IPS DF 4.7 (cell line): Measurements from ENCODE around the gene CARMIL3.

Experiments used
- DNase-seq: peaks from one replicate; pipeline ENCODE4 v3.0.0-alpha.2; 2013; ENCODE audit warnings: low spot score; ENCODE audit errors: extremely low read depth

The CARMIL3 gene

DNA sequence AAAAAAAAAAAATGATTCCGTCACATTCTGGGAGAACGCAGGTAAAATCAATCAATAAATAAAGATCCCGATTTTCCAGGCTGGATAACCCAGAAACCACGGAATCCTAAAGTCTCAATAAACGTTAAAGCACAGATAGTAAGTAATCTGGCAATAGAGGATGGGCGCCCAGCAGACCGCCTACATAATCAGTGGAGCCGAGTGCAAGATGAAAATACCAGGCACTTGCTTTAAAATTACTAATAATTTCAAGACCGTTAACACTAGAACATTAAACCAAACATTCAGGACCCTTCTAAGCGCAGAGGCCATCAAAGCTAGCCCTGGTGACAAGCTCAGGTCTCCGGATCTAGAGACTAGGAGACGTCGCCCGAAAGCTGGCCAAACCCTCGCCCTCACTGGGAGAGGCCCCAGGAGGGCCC lies 61.6 kb downstream of the CARMIL3 start:
- no peak for DNase-seq

DNA sequence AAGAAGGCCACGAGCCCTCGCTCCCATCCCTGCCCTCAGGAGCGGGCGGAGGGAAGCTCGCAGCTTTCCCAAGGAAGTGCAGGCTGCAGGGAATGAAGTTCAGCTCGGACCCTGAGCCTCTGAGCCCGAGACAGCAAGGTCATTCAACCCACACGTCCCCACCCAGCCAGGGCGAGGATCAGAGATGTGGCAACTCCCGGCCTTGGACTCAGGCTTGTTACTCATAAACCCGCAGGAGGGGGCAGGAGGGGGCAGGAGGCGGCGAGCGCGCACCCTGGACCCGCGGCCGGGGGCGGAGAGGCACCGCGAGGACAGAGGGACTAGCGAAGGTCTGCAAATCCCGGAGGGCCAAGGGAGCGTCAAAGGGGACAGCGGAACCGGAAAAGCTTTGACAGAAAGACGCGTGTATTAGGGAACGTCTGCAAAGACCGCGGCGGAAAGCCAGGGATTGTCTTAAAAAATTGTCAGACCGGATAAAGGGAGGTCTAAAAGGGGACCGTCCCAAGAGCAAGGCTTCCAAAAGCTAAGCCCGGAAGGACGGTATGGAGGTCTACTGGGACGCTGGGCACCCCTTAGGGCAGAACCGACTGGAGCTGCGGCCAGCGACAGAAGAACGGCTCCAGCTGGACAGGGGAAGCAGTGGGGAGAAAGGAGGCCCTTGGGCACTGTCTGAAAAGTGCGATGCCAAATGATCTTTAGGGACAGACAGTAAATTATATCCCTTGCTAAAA lies 62.2 kb downstream of the CARMIL3 start:
- peak; percentile 25 for DNase-seq

DNA sequence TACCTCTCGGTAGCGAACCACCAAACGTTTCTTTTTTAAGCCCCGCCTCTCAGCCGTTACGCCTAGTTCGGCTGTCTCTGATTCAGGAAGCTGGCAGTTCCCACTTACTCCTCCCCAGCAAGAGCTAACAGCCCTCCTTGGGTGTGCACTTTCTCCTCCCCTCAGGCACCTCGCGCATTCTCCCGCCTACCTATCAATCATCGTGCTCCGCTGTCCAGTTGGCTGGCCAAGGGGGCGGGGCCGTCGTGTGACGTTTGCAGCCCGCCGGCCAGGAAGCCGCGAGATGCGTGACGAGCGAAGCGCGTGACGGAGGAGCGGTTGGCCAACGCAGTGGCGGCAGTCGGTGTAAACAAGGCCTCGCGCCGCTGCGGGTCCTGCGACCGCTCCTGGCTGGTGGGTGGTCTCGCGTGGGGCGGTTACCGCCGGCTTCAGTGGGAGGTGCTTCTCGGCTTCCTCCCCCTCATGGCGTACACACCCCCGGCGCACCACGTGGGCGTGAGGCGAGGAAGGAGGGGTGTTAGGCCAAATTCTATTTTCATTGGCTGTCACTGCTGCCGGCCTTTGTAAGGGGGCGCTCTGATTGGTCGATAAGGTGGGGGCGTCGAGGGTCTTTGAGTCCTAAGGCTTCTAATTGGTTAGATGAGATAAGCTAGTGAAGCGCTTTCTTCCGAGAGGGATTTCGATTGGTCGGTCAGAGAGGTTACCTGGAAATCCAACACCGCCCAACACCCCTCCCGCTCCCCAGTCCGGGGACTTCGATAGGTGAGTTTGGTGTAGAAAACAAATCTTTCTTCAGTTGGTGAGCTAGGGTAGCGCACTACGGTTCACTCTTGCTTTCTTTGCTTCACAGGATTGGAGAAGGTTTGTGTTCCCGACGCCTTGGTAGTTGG lies 63.0 kb downstream of the CARMIL3 start, which contains the start of the genes DCAF11 and NRL:
Gene DCAF11 (plus strand): TSS at position 246 of the 890 bp plus-strand sequence. CDS start 818 bp downstream, outside the sequence.
Gene NRL (minus strand): TSS at position 418 of the 890 bp plus-strand sequence. CDS start 32,101 bp downstream, outside the sequence.
- DNase-seq: peak; percentile 98

DNA sequence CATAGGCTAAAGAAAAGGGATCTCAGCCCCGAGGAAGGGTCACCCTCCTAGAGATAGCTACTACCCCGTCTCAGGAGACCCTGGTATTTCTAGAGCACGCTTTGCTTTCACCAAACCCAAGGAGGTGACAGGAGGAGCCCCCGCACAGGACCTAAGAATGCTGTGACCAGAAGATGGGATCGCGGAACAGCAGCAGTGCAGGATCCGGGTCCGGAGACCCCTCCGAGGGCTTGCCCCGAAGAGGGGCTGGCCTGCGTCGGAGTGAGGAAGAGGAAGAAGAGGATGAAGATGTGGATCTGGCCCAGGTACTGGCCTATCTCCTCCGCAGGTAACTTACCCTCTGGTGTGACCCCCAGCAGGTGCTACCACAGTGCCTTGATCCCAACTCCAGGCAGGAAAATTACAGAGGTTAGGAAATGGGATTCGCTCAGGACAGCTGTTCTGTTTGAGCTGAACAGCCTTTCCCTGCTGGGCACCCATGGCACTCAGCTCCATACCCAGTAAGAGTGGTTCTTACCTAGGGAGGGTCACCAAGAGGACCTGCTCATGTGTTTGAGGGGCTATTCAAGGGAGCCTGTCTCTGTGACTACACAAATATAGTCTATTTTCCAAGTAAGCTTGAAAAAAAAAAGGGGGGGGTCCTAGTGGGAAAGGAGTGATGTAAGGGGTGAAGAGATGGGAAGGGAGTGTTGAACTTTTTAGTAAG lies 63.8 kb downstream of the CARMIL3 start:
- DNase-seq: no peak

DNA sequence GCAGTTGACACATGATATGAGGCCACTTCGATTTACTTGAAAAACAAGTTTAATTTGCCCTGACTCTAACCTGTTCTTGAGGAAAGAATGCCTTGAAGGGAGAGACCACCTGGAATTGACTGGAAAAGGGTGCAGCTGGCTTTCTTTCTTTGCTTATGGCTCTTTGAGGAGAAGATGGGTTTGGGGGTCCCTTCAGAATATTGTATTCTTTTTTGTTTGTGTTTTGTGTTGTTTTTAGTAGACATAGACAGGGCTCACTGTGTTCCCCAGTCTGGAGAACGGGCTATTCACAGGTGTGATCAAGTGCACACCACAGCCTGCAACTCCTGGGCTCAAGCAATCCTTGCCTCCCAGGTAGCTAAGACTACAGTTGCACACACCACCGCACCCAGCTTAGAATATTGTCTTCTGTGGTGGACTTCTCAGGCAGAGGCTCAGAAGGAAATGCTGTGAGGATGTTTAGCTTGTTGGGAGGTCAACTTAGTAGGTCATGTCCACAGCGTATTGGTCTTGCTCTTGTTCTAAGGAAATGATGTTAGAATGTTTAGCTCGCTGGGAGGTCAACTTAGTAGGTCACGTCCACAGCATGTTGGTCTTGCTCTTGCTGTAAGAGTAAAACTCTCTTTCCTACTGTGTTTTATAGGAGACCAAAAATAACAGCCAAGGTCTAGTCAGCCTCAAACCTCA lies 64.5 kb downstream of the CARMIL3 start:
- DNase-seq: no peak

- DNase-seq: no peak
Observed at GRCh38 chr14:24117179-24117578, 65.4 kb downstream of the CARMIL3 start.
